Immature natural killer cell (primary cell): ENCODE results near the gene GCKR. TPM values are rescaled to one million over a fixed set of nuclear protein-coding genes. Genes with fewer than 3 reads are reported as not detected.

Experiments
- DNase-seq, 3 donors: peaks; one replicate each; pipeline ENCODE4 v3.0.0; 2022; ENCODE audit warnings: mixed read lengths in 1 of 3
- H3K27ac Mint-ChIP-seq, 6 donors: one replicate each; pipeline ENCODE4 v1.8.0; 2020; ENCODE audit warnings: mixed read lengths in 6 of 6, mild to moderate bottlenecking in 5 of 6, inconsistent platforms in 4 of 6, moderate library complexity in 3 of 6
- H3K27me3 Mint-ChIP-seq, 3 donors: one replicate each; pipeline ENCODE4 v1.8.0; 2020 to 2021; ENCODE audit warnings: low read depth in 3 of 3, mild to moderate bottlenecking in 3 of 3, mixed read lengths in 3 of 3, moderate library complexity in 3 of 3, inconsistent platforms in 1 of 3
- H3K36me3 Mint-ChIP-seq, 3 donors: one replicate each; pipeline ENCODE4 v1.8.0; 2020; ENCODE audit warnings: mixed read lengths in 3 of 3, inconsistent platforms in 2 of 3, mild to moderate bottlenecking in 2 of 3
- H3K4me1 Mint-ChIP-seq, 2 donors: one replicate each; pipeline ENCODE4 v1.8.0; 2020; ENCODE audit warnings: inconsistent platforms in 2 of 2, mild to moderate bottlenecking in 2 of 2, mixed read lengths in 2 of 2, moderate library complexity in 1 of 2
- H3K4me3 Mint-ChIP-seq, 5 donors: one replicate each; pipeline ENCODE4 v1.8.0; 2020; ENCODE audit warnings: mild to moderate bottlenecking in 5 of 5, mixed read lengths in 5 of 5, inconsistent platforms in 3 of 5, moderate library complexity in 3 of 5
- H3K9me3 Mint-ChIP-seq, 6 donors: one replicate each; pipeline ENCODE4 v1.8.0; 2020; ENCODE audit warnings: mild to moderate bottlenecking in 6 of 6, mixed read lengths in 6 of 6, inconsistent platforms in 4 of 6, moderate library complexity in 3 of 6
- polyA plus RNA-seq, 3 donors: library from polyadenylated mRNA; unstranded; fragments of 300-500 nt; fragmentation: Illumina TruSeq; gene quantifications; one replicate each; pipeline ENCODE4 v1.2.3, GENCODE V29; 2021

The GCKR gene
- polyA plus RNA-seq, 3 donors from 2014 or later: not detected

DNA sequence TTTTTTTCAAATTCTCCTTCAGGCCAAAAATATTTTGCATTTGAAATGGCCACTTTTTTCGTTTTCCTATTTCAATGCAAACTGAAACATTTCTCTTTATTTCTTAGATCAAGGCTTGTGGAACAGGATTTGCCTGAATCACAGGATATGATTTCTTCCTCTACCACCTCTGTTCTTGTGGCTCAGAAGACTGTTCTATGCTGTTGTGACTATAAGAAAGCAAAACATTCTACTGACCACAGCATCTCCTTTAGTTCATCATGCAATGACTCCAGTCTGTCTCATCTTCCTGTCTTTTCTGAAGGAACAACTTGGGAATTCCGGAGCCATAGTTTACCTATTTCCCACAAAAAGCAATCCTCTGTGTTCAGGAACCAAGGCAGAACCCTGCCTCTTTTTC is 70.0 kb downstream of the GCKR start:
- no peak overlapping the region for H3K27ac Mint-ChIP-seq
- H3K9me3 Mint-ChIP-seq: no peaks in the 10 kb centered on the region
- H3K36me3 Mint-ChIP-seq: peaks cover 0 to 4% (median 3%) of the 10 kb centered on the region in 3 donors
- H3K4me3 Mint-ChIP-seq: no peak overlapping the region
- no peak for DNase-seq
- H3K4me1 Mint-ChIP-seq: peaks cover 19 to 25% of the 10 kb centered on the region in 2 donors
- peaks cover 23 to 39% (median 26%) of the 10 kb centered on the region in 3 donors for H3K27me3 Mint-ChIP-seq

DNA sequence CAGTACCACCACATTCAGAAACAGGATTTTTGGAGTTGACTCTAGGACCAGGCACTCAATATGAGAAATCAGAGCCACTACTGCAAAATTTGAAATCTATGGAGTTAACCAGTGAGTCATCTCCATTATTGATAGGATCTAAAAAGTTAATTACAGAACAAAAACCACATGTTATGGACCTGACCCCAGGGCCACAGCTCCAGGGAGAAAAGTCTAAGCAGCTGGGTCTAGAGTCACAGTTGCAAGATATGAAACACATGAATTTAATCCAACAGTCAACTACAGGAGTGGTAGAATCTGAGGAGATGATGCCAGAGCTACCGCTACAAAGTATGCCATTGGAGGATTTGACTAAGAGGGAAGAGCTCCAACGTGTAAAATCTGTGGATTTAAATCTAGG is 72.8 kb downstream of the GCKR start:
- Mint-ChIP-seq H3K36me3 (peaks cover 0 to 4% (median 3%) of the 10 kb centered on the region in 3 donors), H3K4me1 (peaks cover 47 to 53% of the 10 kb centered on the region in 2 donors), H3K27ac (no peak overlapping the region), H3K4me3 (no peak overlapping the region), H3K9me3 (no peaks in the 10 kb centered on the region), H3K27me3 (peaks cover 33 to 52% (median 42%) of the 10 kb centered on the region in 3 donors)
- DNase-seq: no peak

DNA sequence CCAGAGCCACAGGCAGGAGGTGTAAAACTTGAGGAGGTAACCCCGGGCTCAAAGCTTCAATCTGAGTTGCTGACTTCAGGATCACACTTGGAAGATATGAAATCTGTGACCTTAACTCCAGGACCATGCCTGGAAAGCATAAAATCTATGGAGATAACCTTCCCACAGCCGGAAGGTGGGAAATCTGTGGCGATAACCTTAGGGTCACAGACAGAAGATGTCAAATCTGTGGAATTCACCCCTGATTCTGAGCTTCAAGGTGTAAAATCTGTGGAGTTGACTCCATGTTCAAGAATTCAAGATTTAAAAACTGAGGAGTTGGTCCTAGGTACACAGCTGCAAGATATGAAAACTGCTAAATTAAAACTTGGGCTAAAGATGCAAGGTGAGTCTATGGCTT is 74.6 kb downstream of the GCKR start:
- Mint-ChIP-seq H3K4me3 (peak overlapping the region in 2 of 5 donors; percentile 32 to 40), H3K9me3 (no peaks in the 10 kb centered on the region), H3K36me3 (no peaks in the 10 kb centered on the region), H3K4me1 (peaks cover 52 to 63% of the 10 kb centered on the region in 2 donors), H3K27me3 (peaks cover 29 to 51% (median 36%) of the 10 kb centered on the region in 3 donors), H3K27ac (peak overlapping the region in 1 of 6 donors; percentile 40)
- no peak for DNase-seq

DNA sequence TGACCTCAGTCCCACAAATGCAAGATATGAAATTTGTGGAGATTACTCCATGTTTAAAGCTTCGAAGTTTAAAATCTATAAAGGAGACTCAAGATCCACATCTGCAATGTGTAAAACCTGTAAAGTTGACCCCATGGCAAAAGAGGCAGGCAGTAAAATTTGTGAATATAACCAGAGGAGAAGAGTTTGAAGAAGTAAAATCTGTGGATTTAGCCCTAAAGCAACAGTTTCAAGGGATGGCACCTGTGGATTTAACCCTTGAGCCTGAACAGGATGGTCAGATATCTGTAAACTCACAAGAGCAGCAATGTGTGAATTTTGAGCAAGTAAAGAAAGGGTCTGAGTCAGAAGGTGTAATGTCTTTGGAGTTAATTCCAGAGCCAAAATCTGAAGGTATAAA is 75.0 kb downstream of the GCKR start:
- Mint-ChIP-seq H3K4me3 (peak overlapping the region in 2 of 5 donors; percentile 30 to 40), H3K27me3 (peaks cover 28 to 52% (median 34%) of the 10 kb centered on the region in 3 donors), H3K4me1 (peaks cover 56 to 66% of the 10 kb centered on the region in 2 donors), H3K27ac (peak overlapping the region in 3 of 6 donors; percentile 28 to 74 (median 40)), H3K36me3 (no peaks in the 10 kb centered on the region), H3K9me3 (no peaks in the 10 kb centered on the region)
- no peak for DNase-seq

DNA sequence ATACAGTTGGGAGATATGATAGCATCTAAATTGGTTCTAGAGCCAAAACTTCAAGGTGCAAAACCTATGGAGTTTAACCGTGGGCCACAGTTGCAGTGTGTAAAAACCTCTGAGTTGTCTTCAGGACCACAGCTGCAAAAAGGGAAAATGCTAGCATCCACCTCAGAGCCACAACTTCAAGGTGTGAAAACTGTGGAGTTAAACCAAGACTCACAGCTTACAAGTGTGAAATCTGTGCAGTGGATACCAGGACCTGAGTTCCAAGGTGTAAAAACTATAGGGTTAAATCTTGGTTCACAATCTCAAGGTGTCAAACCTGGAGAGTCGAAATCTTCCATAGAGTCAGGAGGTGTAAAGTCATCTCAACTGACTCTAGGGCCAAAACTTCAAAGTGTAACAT is 75.8 kb downstream of the GCKR start:
- Mint-ChIP-seq H3K4me3 (peak overlapping the region in 2 of 5 donors; percentile 33 to 38), H3K27me3 (peaks cover 26 to 51% (median 34%) of the 10 kb centered on the region in 3 donors), H3K27ac (peak overlapping the region; percentile 28 to 80 (median 67)), H3K9me3 (no peaks in the 10 kb centered on the region), H3K4me1 (peaks cover 56 to 66% of the 10 kb centered on the region in 2 donors), H3K36me3 (no peaks in the 10 kb centered on the region)
- peak; percentile 71 to 77 (median 73) for DNase-seq

DNA sequence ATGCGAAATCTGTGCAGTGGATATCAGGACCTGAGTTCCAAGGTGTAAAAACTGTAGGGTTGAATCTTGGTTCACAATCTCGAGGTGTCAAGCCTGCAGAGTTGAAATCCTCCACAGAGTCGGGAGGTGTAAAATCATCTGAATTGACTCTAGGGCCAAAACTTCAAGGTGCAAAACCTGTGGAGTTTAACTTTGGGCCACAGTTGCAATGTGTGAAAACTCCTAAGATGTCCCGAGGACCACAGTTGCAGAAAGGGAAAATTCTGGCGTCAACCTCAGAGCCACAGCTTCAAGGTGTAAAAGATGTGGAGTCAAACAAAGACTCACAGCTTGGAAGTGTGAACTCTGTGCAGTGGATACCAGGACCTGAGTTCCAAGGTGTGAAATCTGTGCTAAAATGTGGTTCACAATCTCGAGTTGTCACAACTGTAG is 76.4 kb downstream of the GCKR start:
- peaks cover 31 to 55% (median 37%) of the 10 kb centered on the region in 3 donors for H3K27me3 Mint-ChIP-seq
- peak overlapping the region; percentile 28 to 80 (median 67) for H3K27ac Mint-ChIP-seq
- no peaks in the 10 kb centered on the region for H3K9me3 Mint-ChIP-seq

More for the DNA sequence above, 76.4 kb downstream of the GCKR start:
- peak overlapping the region in 2 of 5 donors; percentile 4 to 44 for H3K4me3 Mint-ChIP-seq
- H3K4me1 Mint-ChIP-seq: peaks cover 56 to 66% of the 10 kb centered on the region in 2 donors
- no peaks in the 10 kb centered on the region for H3K36me3 Mint-ChIP-seq
- DNase-seq: peak; percentile 75 to 77 (median 77)

Other genes starting within 250 kb of the GCKR start
- gene SLC30A3, start 233.8 kb upstream of the GCKR start, polyA plus RNA-seq: not detected
- not detected for gene DNAJC5G, start 221.4 kb upstream of the GCKR start, polyA plus RNA-seq
- gene TRIM54, start 214.4 kb upstream of the GCKR start, polyA plus RNA-seq: under 1 TPM; 0.12 to 0.49 (median 0.48) TPM
- under 1 TPM in 1 of 3 donors, not detected in 2; 0.66 TPM for gene UCN, start 188.4 kb upstream of the GCKR start, polyA plus RNA-seq
- 100 to 1,000 TPM; 101 to 276 (median 130) TPM for gene MPV17, start 173.7 kb upstream of the GCKR start, polyA plus RNA-seq
- 10 to 100 TPM; 22.1 to 43.7 (median 34.7) TPM for gene GTF3C2, start 140.1 kb upstream of the GCKR start, polyA plus RNA-seq
- 10 to 100 TPM; 21.3 to 33.1 (median 24.7) TPM for gene EIF2B4, start 126.5 kb upstream of the GCKR start, polyA plus RNA-seq
- 100 to 1,000 TPM; 236 to 321 (median 261) TPM for gene SNX17, start 126.2 kb upstream of the GCKR start, polyA plus RNA-seq
- 1 to 10 TPM; 2.2 to 6.3 (median 2.7) TPM for gene ZNF513, start 116.1 kb upstream of the GCKR start, polyA plus RNA-seq
- gene PPM1G, start 87.2 kb upstream of the GCKR start, polyA plus RNA-seq: 100 to 1,000 TPM in 2 of 3 donors, 10 to 100 TPM in 1; 71.3 to 116 (median 104) TPM
- 100 to 1,000 TPM in 2 of 3 donors, 10 to 100 TPM in 1; 85.7 to 154 (median 147) TPM for gene NRBP1, start 68.2 kb upstream of the GCKR start, polyA plus RNA-seq
- gene KRTCAP3, start 54.5 kb upstream of the GCKR start, polyA plus RNA-seq: under 1 TPM in 1 of 3 donors, not detected in 2; 0.63 TPM
- gene IFT172, start 7.1 kb upstream of the GCKR start, polyA plus RNA-seq: 1 to 10 TPM in 2 of 3 donors, under 1 TPM in 1; 0.76 to 8.4 (median 3.1) TPM
- gene FNDC4, start 1.6 kb upstream of the GCKR start, polyA plus RNA-seq: not detected
- 10 to 100 TPM; 17.4 to 23.4 (median 23.3) TPM for gene ZNF512, start 86.2 kb downstream of the GCKR start, polyA plus RNA-seq
- 1 to 10 TPM in 2 of 3 donors, not detected in 1; 1.1 to 2.9 TPM for gene CCDC121, start 132.2 kb downstream of the GCKR start, polyA plus RNA-seq
- gene GPN1, start 132.2 kb downstream of the GCKR start, polyA plus RNA-seq: 100 to 1,000 TPM in 1 of 3 donors, 10 to 100 TPM in 2; 89.9 to 125 (median 92.1) TPM
- gene SUPT7L, start 166.8 kb downstream of the GCKR start, polyA plus RNA-seq: 10 to 100 TPM; 16.1 to 26.5 (median 17.6) TPM
- 10 to 100 TPM; 23.9 to 29.6 (median 27.6) TPM for gene SLC4A1AP, start 167.1 kb downstream of the GCKR start, polyA plus RNA-seq